ENCODE measurements around the gene GABRA6. TPM values are rescaled to one million over a fixed set of nuclear protein-coding genes. Genes with fewer than 3 reads are reported as not detected.
"Not testable (repeated sequence)": the region's sequence is repeated elsewhere in the genome, so short reads cannot be mapped to it uniquely, and the experiment has no call there.

Gene GABRA6
- total RNA-seq, 1 experiment from 2014 or later: not detected

DNA sequence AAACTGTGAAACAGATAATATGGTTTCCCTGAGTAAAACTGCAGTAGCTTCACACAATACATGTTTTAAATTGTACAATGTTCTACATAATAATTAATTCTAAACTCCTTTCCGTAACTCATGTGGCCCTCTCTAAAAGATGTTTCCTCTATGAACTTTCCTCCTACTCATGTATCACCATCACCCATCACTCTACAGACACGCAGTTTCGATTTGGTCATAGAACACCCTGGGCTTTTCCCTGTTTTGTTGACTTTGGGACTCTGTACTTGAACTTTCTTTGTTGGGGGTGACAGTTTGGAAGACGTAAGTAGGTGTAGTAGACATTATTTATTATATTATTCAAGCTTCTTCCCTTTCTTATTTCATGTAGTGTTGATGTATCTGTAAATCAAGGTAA, 44.1 kb upstream of the GABRA6 start (continued):
- TF ChIP-seq ZNF138 (CRISPR knock-in tag; conservative IDR thresholded peaks at IDR 0.05): no peak
- no peak for TF ChIP-seq PRRX2 (CRISPR knock-in tag; IDR thresholded peaks at IDR 0.05)
- no peak for TF ChIP-seq JUN (CRISPR knock-in tag; IDR thresholded peaks at IDR 0.05)
- TF ChIP-seq, protein P1, sequence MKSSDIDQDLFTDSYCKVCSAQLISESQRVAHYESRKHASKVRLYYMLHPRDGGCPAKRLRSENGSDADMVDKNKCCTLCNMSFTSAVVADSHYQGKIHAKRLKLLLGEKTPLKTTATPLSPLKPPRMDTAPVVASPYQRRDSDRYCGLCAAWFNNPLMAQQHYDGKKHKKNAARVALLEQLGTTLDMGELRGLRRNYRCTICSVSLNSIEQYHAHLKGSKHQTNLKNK (CRISPR knock-in tag; IDR thresholded peaks at IDR 0.05): no peak
- no peak for TF ChIP-seq CREB1 (CRISPR knock-in tag; IDR thresholded peaks at IDR 0.05)
- TF ChIP-seq SOX15 (CRISPR knock-in tag; IDR thresholded peaks at IDR 0.05): no peak
- no peak for TF ChIP-seq FOXJ3 (CRISPR knock-in tag; IDR thresholded peaks at IDR 0.05; ENCODE audit: borderline replicate concordance)

DNA sequence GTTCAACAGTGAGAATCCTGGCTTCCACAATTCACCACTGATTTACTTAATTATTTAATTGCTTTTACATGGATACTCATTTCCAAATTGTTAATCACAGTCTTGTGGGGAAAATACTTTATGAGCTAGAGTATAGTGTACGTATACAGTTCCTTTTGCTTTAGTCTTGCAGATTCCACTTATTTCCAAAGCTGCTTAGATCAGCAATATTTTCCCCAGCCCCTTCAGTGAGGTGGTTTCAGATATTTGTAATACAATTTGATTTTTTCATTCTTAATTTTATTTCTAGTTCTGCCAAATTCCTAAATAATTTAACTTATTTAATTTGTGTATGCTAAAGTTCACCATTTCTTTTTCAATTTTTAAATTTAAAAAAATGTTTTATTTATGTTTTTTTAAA, 40.3 kb upstream of the GABRA6 start:
- ATAC-seq (no peak), DNase-seq (ENCODE audit: low spot score) (no peak)
- POLR2A ChIA-PET: no interaction called here
- Mint-ChIP-seq H3K9me3 (peaks cover 18% of the 10 kb centered on the region), H3K27me3 (ENCODE audit: low read depth) (no peaks in the 10 kb centered on the region), H3K4me1 (peaks cover 4% of the 10 kb centered on the region; the same call in 1 of the 2 replicates), H3K4me3 (no peak overlapping the region), H3K27ac (no peak overlapping the region), H3K36me3 (no peaks in the 10 kb centered on the region)
- CTCF ChIA-PET: no interaction called here
- no peak for TF ChIP-seq ETV6 (CRISPR knock-in tag; IDR thresholded peaks at IDR 0.05)
- TF ChIP-seq, protein P2, sequence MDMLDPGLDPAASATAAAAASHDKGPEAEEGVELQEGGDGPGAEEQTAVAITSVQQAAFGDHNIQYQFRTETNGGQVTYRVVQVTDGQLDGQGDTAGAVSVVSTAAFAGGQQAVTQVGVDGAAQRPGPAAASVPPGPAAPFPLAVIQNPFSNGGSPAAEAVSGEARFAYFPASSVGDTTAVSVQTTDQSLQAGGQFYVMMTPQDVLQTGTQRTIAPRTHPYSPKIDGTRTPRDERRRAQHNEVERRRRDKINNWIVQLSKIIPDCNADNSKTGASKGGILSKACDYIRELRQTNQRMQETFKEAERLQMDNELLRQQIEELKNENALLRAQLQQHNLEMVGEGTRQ (CRISPR knock-in tag; IDR thresholded peaks at IDR 0.05): no peak

DNA sequence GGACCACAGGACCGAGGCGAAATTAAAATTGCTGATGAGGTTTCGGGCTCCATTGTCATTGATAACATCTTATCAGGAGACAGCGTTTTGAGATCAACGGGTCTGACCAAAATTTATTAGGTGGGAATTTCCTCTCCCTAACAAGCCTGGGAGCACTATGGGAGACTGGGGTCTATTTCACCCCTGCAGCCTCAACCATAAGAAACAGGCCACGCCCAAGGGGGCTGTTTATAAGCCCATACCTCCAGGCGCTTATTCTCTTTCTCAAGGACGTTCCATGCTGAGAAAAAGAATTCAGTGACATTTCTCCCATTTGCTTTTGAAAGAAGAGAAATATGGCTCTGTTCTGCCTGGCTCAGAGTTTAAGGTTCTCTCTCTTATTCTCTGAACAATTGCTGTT, 33.6 kb upstream of the GABRA6 start:
- H3K27me3 Mint-ChIP-seq (ENCODE audit: low read depth); DNase-seq (ENCODE audit: low spot score); CTCF ChIA-PET; POLR2A ChIA-PET: not testable (repeated sequence)
- Mint-ChIP-seq H3K36me3 (peaks cover 41% of the 10 kb centered on the region), H3K4me1 (peaks cover 21% of the 10 kb centered on the region), H3K9me3 (peaks cover 58% of the 10 kb centered on the region), H3K27ac (peak overlapping the region; percentile 81), H3K4me3 (peak overlapping the region; percentile 37)
- ATAC-seq: 0 out of 2 replicates have a peak, but pooled peaks have one; percentile 34

DNA sequence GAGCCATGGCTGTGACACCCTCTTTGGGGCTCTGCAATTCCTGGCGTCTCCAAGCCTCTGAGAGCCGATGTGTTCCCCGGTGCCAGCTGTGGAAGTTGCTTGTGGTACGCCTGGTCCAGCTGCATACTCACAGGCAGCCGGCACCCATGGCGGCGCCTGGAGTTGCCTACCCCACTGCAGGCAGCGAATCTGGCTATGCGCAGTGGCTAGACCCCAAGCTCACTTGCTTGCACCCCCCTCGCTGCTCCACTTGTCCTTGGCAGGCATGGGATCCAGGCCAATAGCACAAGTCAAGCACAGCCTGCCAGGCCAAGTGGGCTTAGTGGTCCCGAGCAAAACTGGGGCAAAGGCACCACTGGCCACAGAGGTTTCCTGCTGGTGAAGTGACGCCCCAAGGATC, 24.7 kb upstream of the GABRA6 start:
- Mint-ChIP-seq H3K27ac (no peak overlapping the region), H3K4me1 (no peaks in the 10 kb centered on the region)
- CTCF ChIA-PET: no interaction called here

More for the DNA sequence above, 24.7 kb upstream of the GABRA6 start:
- H3K36me3 Mint-ChIP-seq: peaks cover 4% of the 10 kb centered on the region; the same call in 1 of the 2 replicates
- no peaks in the 10 kb centered on the region for H3K27me3 Mint-ChIP-seq (ENCODE audit: low read depth)
- DNase-seq (ENCODE audit: low spot score) (no peak), ATAC-seq (no peak)
- POLR2A ChIA-PET: no interaction called here
- peaks cover 13% of the 10 kb centered on the region for H3K9me3 Mint-ChIP-seq
- no peak overlapping the region for H3K4me3 Mint-ChIP-seq
- TF ChIP-seq JUN (CRISPR knock-in tag; IDR thresholded peaks at IDR 0.05): no peak
- TF ChIP-seq, protein P3, sequence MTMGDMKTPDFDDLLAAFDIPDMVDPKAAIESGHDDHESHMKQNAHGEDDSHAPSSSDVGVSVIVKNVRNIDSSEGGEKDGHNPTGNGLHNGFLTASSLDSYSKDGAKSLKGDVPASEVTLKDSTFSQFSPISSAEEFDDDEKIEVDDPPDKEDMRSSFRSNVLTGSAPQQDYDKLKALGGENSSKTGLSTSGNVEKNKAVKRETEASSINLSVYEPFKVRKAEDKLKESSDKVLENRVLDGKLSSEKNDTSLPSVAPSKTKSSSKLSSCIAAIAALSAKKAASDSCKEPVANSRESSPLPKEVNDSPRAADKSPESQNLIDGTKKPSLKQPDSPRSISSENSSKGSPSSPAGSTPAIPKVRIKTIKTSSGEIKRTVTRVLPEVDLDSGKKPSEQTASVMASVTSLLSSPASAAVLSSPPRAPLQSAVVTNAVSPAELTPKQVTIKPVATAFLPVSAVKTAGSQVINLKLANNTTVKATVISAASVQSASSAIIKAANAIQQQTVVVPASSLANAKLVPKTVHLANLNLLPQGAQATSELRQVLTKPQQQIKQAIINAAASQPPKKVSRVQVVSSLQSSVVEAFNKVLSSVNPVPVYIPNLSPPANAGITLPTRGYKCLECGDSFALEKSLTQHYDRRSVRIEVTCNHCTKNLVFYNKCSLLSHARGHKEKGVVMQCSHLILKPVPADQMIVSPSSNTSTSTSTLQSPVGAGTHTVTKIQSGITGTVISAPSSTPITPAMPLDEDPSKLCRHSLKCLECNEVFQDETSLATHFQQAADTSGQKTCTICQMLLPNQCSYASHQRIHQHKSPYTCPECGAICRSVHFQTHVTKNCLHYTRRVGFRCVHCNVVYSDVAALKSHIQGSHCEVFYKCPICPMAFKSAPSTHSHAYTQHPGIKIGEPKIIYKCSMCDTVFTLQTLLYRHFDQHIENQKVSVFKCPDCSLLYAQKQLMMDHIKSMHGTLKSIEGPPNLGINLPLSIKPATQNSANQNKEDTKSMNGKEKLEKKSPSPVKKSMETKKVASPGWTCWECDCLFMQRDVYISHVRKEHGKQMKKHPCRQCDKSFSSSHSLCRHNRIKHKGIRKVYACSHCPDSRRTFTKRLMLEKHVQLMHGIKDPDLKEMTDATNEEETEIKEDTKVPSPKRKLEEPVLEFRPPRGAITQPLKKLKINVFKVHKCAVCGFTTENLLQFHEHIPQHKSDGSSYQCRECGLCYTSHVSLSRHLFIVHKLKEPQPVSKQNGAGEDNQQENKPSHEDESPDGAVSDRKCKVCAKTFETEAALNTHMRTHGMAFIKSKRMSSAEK (CRISPR knock-in tag; IDR thresholded peaks at IDR 0.05; ENCODE audit: borderline replicate concordance): no peak
- TF ChIP-seq, protein P4, sequence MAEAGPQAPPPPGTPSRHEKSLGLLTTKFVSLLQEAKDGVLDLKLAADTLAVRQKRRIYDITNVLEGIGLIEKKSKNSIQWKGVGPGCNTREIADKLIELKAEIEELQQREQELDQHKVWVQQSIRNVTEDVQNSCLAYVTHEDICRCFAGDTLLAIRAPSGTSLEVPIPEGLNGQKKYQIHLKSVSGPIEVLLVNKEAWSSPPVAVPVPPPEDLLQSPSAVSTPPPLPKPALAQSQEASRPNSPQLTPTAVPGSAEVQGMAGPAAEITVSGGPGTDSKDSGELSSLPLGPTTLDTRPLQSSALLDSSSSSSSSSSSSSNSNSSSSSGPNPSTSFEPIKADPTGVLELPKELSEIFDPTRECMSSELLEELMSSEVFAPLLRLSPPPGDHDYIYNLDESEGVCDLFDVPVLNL (CRISPR knock-in tag; IDR thresholded peaks at IDR 0.05; ENCODE audit: borderline replicate concordance, low read depth): no peak
- TF ChIP-seq SMAD3 (CRISPR knock-in tag; IDR thresholded peaks at IDR 0.05; ENCODE audit: borderline replicate concordance): no peak
- TF ChIP-seq ZNF219 (CRISPR knock-in tag; IDR thresholded peaks at IDR 0.05; ENCODE audit: borderline replicate concordance): no peak
- TF ChIP-seq GRHL2 (CRISPR knock-in tag; IDR thresholded peaks at IDR 0.05; ENCODE audit: insufficient replicate concordance, severe bottlenecking): no peak
- no peak for TF ChIP-seq NFATC4 (CRISPR knock-in tag; IDR thresholded peaks at IDR 0.05)
- TF ChIP-seq, protein P5, sequence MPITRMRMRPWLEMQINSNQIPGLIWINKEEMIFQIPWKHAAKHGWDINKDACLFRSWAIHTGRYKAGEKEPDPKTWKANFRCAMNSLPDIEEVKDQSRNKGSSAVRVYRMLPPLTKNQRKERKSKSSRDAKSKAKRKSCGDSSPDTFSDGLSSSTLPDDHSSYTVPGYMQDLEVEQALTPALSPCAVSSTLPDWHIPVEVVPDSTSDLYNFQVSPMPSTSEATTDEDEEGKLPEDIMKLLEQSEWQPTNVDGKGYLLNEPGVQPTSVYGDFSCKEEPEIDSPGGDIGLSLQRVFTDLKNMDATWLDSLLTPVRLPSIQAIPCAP (CRISPR knock-in tag; IDR thresholded peaks at IDR 0.05): no peak
